SK-N-SH treated with all-trans-retinoic acid at 6 μM for 48 hours (cell line): ENCODE results near the gene IP6K2.

ENCODE experiments used
- ARNTL ChIP-seq: fragments of 450-650 bp; formaldehyde crosslinking; IDR thresholded peaks from 2 replicates; pipeline ENCODE4 v1.5.0; 2020; ENCODE audit warnings: low read depth, mild to moderate bottlenecking, moderate library complexity, borderline replicate concordance
- GLIS3 ChIP-seq: fragments of 250-450 bp; sonication (Bioruptor Pico); IDR thresholded peaks from 2 replicates; pipeline ENCODE4 v1.5.0; 2020; ENCODE audit warnings: mild to moderate bottlenecking, moderate library complexity
- SNAI2 ChIP-seq: fragments of 250-450 bp; sonication (Bioruptor Pico); IDR thresholded peaks from 2 replicates; pipeline ENCODE4 v1.5.0; 2020; ENCODE audit warnings: mild to moderate bottlenecking, moderate library complexity
- ZC3H10 ChIP-seq: fragments of 250-450 bp; sonication (Bioruptor Pico); IDR thresholded peaks from 2 replicates; pipeline ENCODE4 v1.5.1; 2021; ENCODE audit warnings: mild to moderate bottlenecking, moderate library complexity
- ZFP3 ChIP-seq: fragments of 250-450 bp; sonication (Bioruptor Pico); IDR thresholded peaks from 2 replicates; pipeline ENCODE4 v1.5.0; 2020; ENCODE audit warnings: mild to moderate bottlenecking, moderate library complexity
- ZNF8 ChIP-seq: fragments of 450-650 bp; formaldehyde crosslinking; IDR thresholded peaks from 2 replicates; pipeline ENCODE4 v1.5.0; 2020; ENCODE audit warnings: mild to moderate bottlenecking, moderate library complexity
- TF ChIP-seq, protein P1 (sequence below): fragments of 250-450 bp; sonication (Bioruptor Pico); IDR thresholded peaks from 2 replicates; pipeline ENCODE4 v1.5.1; 2020; ENCODE audit warnings: low read depth, mild to moderate bottlenecking, moderate library complexity

DNA sequence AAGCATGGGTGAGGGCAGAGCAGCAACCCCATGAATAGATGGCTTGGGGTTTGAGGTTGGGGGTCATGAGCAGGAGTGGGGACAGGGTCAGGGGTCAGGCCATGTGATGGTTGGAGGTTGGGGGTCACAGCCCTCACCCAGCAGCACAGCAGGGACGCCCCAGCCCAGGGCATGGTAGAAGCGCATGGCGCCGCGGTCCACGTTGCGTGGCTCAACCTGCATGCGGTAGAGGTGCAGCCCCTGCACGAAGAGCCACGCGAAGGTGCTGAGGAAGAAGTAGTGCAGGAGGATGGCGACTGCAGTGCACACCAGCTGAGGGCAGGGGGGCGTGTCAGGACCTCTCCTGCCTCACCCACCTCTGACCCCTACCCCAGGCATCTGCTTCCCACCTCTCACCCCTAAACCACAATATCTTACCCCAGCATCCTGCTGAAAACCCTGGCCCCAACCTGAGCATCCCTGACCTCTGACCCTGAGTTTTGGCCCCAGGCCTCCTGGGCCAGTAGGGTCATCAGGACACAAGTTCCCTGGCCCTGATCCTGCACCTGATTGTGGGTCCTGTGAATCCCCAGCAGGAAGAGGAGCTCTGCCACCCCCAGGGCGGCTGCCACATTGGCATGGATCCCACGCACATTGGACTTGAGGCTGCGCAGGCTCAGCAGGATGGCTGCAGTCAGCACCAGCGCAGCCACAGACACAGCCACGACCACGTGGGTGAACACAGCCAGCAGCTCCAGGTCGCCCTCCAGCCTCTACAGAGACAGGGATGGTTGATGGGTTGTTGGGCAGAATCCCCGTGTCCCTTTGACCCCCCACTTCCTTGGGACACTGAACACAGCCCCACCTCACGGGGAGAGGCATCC is 71.9 kb downstream of the IP6K2 start:
- no peak for TF ChIP-seq ZFP3
- TF ChIP-seq ZNF8 (CRISPR knock-in tag) = no peak
- no peak for TF ChIP-seq ZC3H10 (CRISPR knock-in tag)
- no peak for TF ChIP-seq ARNTL
- TF ChIP-seq, protein P1, sequence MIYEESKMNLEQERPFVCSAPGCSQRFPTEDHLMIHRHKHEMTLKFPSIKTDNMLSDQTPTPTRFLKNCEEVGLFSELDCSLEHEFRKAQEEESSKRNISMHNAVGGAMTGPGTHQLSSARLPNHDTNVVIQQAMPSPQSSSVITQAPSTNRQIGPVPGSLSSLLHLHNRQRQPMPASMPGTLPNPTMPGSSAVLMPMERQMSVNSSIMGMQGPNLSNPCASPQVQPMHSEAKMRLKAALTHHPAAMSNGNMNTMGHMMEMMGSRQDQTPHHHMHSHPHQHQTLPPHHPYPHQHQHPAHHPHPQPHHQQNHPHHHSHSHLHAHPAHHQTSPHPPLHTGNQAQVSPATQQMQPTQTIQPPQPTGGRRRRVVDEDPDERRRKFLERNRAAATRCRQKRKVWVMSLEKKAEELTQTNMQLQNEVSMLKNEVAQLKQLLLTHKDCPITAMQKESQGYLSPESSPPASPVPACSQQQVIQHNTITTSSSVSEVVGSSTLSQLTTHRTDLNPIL (CRISPR knock-in tag) = no peak
- TF ChIP-seq GLIS3 (CRISPR knock-in tag) = no peak
- TF ChIP-seq SNAI2 = no peak
